Ascending aorta (tissue), 2 donors: ENCODE results near the gene TMEFF1. TPM values are rescaled to one million over a fixed set of nuclear protein-coding genes. Genes with fewer than 3 reads are reported as not detected.

Experiments used
- DNase-seq, 2 donors: peaks; one replicate each; pipeline ENCODE4 v3.0.0-alpha.2; 2019; ENCODE audit warnings: low spot score in 2 of 2
- H3K27ac ChIP-seq, 2 donors: fragments of 200-600 bp; sonication (generic); one replicate each; pipeline ENCODE4 v1.5.1; 2016 to 2017; ENCODE audit warnings: mild to moderate bottlenecking in 1 of 2
- H3K27me3 ChIP-seq: fragments of 200-600 bp; sonication (generic); one replicate; pipeline ENCODE4 v1.5.1; 2017
- H3K36me3 ChIP-seq, 2 donors: fragments of 200-600 bp; sonication (generic); one replicate each; pipeline ENCODE4 v1.5.1; 2016
- H3K4me1 ChIP-seq, 2 donors: fragments of 200-600 bp; sonication (generic); one replicate each; pipeline ENCODE4 v1.5.1; 2016 to 2017; ENCODE audit warnings: mild to moderate bottlenecking in 1 of 2
- H3K4me3 ChIP-seq, 2 donors: fragments of 200-600 bp; sonication (generic); one replicate each; pipeline ENCODE4 v1.5.1; 2016 to 2017; ENCODE audit warnings: mild to moderate bottlenecking in 1 of 2
- H3K9me3 ChIP-seq, 2 donors: fragments of 200-600 bp; sonication (generic); one replicate each; pipeline ENCODE4 v1.5.1; 2016
- CTCF ChIP-seq, 3 experiments: fragments of 200-600 bp in 2 of 3; fragments of 450-650 bp in 1 of 3; sonication (generic) in 2 of 3; IDR thresholded peaks; one replicate each; pipeline ENCODE4 v1.5.1; 2016 to 2019; ENCODE audit warnings: antibody characterized with exemption in 3 of 3, mild to moderate bottlenecking in 1 of 3, moderate library complexity in 1 of 3
- intact Hi-C: fragments of 100-400 bp; cut with DNase I; formaldehyde crosslinking; loops from one replicate; pipeline ENCODE4 v1.15.1; 2023
- total RNA-seq: library from RNA; depleted of rRNA; stranded (reverse); fragments of >200 nt; gene quantifications from one replicate; pipeline ENCODE4 v1.1.0, GENCODE V29; 2016

TMEFF1 gene
- total RNA-seq, 1 donor from 2014 or later, result not detected

GRCh38 chr9:100580257-100580656, 107.3 kb downstream of the TMEFF1 start:
- Histone ChIP-seq H3K27me3 (no peaks in the 10 kb centered on the region), H3K4me1 (peaks cover 0 to 3% of the 10 kb centered on the region in 2 donors), H3K27ac (no peak overlapping the region), H3K4me3 (no peak overlapping the region), H3K36me3 (no peaks in the 10 kb centered on the region), H3K9me3 (no peaks in the 10 kb centered on the region)
- DNase-seq, result no peak
- intact Hi-C loops, result no loop called here
- no peak for TF ChIP-seq CTCF (IDR thresholded peaks at IDR 0.05)

- DNase-seq, result no peak
Observed at GRCh38 chr9:100581081-100581480, 108.1 kb downstream of the TMEFF1 start.

GRCh38 chr9:100581661-100582060, 108.7 kb downstream of the TMEFF1 start:
- Histone ChIP-seq H3K27me3 (no peaks in the 10 kb centered on the region), H3K9me3 (no peaks in the 10 kb centered on the region), H3K4me3 (no peak overlapping the region), H3K27ac (no peak overlapping the region), H3K36me3 (no peaks in the 10 kb centered on the region), H3K4me1 (peaks cover 0 to 3% of the 10 kb centered on the region in 2 donors)
- no peak for TF ChIP-seq CTCF (IDR thresholded peaks at IDR 0.05)
- DNase-seq, result no peak
- intact Hi-C loops, result no loop called here

More at GRCh38 chr9:100581081-100581480, 108.1 kb downstream of the TMEFF1 start:
- H3K27me3 ChIP-seq, result no peaks in the 10 kb centered on the region
- no peak overlapping the region for H3K4me3 ChIP-seq
- no peaks in the 10 kb centered on the region for H3K36me3 ChIP-seq
- no peak overlapping the region for H3K27ac ChIP-seq
- intact Hi-C loops, result no loop called here
- H3K9me3 ChIP-seq, result no peaks in the 10 kb centered on the region
- peaks cover 0 to 3% of the 10 kb centered on the region in 2 donors for H3K4me1 ChIP-seq
- no peak for TF ChIP-seq CTCF (IDR thresholded peaks at IDR 0.05)

GRCh38 chr9:100583014-100583802, 110.3 kb downstream of the TMEFF1 start:
- H3K27me3 ChIP-seq, result no peaks in the 10 kb centered on the region
- intact Hi-C loops, result no loop called here
- TF ChIP-seq CTCF (IDR thresholded peaks at IDR 0.05), result no peak
- no peak for DNase-seq
- peaks cover 0 to 3% of the 10 kb centered on the region in 2 donors for H3K4me1 ChIP-seq
- no peak overlapping the region for H3K27ac ChIP-seq
- H3K36me3 ChIP-seq, result no peaks in the 10 kb centered on the region
- no peaks in the 10 kb centered on the region for H3K9me3 ChIP-seq
- H3K4me3 ChIP-seq, result no peak overlapping the region

- no peaks in the 10 kb centered on the region for H3K9me3 ChIP-seq
- no peak for TF ChIP-seq CTCF (IDR thresholded peaks at IDR 0.05)
- no peak overlapping the region for H3K4me3 ChIP-seq
- intact Hi-C loops, result no loop called here
- no peaks in the 10 kb centered on the region for H3K27me3 ChIP-seq
- DNase-seq, result no peak
- H3K36me3 ChIP-seq, result no peaks in the 10 kb centered on the region
- H3K4me1 ChIP-seq, result peaks cover 0 to 3% of the 10 kb centered on the region in 2 donors
- no peak overlapping the region for H3K27ac ChIP-seq
Observed at GRCh38 chr9:100584951-100585350, 112.0 kb downstream of the TMEFF1 start.
